H1 (cell line): Measurements from ENCODE around the gene SCO2. TPM values are rescaled to one million over a fixed set of nuclear protein-coding genes. Genes with fewer than 3 reads are reported as not detected.

Source experiments
- CTCF ChIA-PET: fragments of 300-600 bp; sonication (Branson Sonifier 250); formaldehyde crosslinking; loops from one replicate; lab custom pipeline; 2021; ENCODE audit not compliant: partially characterized antibody; lab: Charles Lee
- POLR2A ChIA-PET: fragments of 300-600 bp; sonication (Branson Sonifier 250); formaldehyde crosslinking; loops from one replicate; lab custom pipeline; 2021; ENCODE audit warnings: inconsistent platforms; ENCODE audit not compliant: partially characterized antibody; lab: Charles Lee
- DNase-seq, 2 experiments: peaks; one replicate each; pipeline versions ENCODE4 v3.0.0 to v3.0.0-alpha.2; 2010 to 2022; ENCODE audit warnings: low spot score in 2 of 2, low read depth in 1 of 2, mixed read lengths in 1 of 2
- FAIRE-seq: peaks from 2 replicates; lab custom pipeline; 2011; peaks lifted over from hg19 to GRCh38; lab: Jason Lieb, UNC
- H2AFZ ChIP-seq: 2 replicates; pipeline ENCODE4 v1.8.1; 2012; ENCODE audit warnings: low read length, inconsistent platforms
- H2AK5ac ChIP-seq: 2 replicates; pipeline ENCODE4 v1.6.1; 2013; ENCODE audit warnings: low read depth, low read length
- H2BK120ac ChIP-seq: replicated peaks from 2 replicates; pipeline ENCODE3; 2013; ENCODE audit warnings: low read depth, low read length, inconsistent platforms
- H2BK12ac ChIP-seq: 2 replicates; pipeline ENCODE4 v1.6.1; 2013; ENCODE audit warnings: low read depth, low read length
- H2BK15ac ChIP-seq: 2 replicates; pipeline ENCODE4 v1.6.1; 2013; ENCODE audit warnings: low read length
- H2BK20ac ChIP-seq: 2 replicates; pipeline ENCODE4 v1.6.1; 2013; ENCODE audit warnings: low read length
- H2BK5ac ChIP-seq: 2 replicates; pipeline ENCODE4 v1.6.1; 2013; ENCODE audit warnings: low read depth, low read length
- H3K14ac ChIP-seq: 2 replicates; pipeline ENCODE4 v1.6.1; 2013; ENCODE audit warnings: inconsistent platforms; ENCODE audit not compliant: insufficient read length
- H3K18ac ChIP-seq: 2 replicates; pipeline ENCODE4 v1.6.1; 2013; ENCODE audit warnings: low read length; ENCODE audit errors: extremely low read depth
- H3K23ac ChIP-seq: 2 replicates; pipeline ENCODE4 v1.6.1; 2013; ENCODE audit warnings: inconsistent platforms; ENCODE audit not compliant: insufficient read length
- H3K23me2 ChIP-seq: 2 replicates; pipeline ENCODE4 v1.6.1; 2013; ENCODE audit warnings: low read depth, low read length
- H3K27ac ChIP-seq: 2 replicates; pipeline ENCODE4 v1.6.1; 2011; ENCODE audit warnings: low read depth, low read length, inconsistent platforms
- H3K27me3 ChIP-seq, 4 experiments: replicated peaks in 1 of 4; 1 replicate in 1 of 4; 2 replicates in 3 of 4; pipeline versions ENCODE4 v1.6.1 to v1.8.1; 2011 to 2013; ENCODE audit warnings: low read length in 3 of 4, mild to moderate bottlenecking in 3 of 4, inconsistent platforms in 2 of 4, mixed read lengths in 2 of 4, moderate library complexity in 1 of 4; ENCODE audit not compliant: control insufficient read depth in 3 of 4, insufficient read depth in 3 of 4; ENCODE audit errors: extremely low read depth in 1 of 4
- H3K36me3 ChIP-seq, 4 experiments: 2 replicates each; pipeline versions ENCODE4 v1.6.1 to v1.8.1; 2011 to 2013; ENCODE audit warnings: mild to moderate bottlenecking in 4 of 4, low read length in 3 of 4, moderate library complexity in 2 of 4, control low read depth in 1 of 4, inconsistent platforms in 1 of 4; ENCODE audit not compliant: insufficient read depth in 4 of 4, control insufficient read depth in 2 of 4
- H3K4ac ChIP-seq: replicated peaks from 2 replicates; pipeline ENCODE3; 2013; ENCODE audit warnings: low read length, low read depth, mixed read lengths, inconsistent platforms; ENCODE audit not compliant: insufficient read length
- H3K4me1 ChIP-seq, 4 experiments: replicated peaks in 1 of 4; 1 replicate in 1 of 4; 2 replicates in 3 of 4; pipeline versions ENCODE4 v1.6.1 to v1.8.1; 2011 to 2013; ENCODE audit warnings: low read length in 3 of 4, inconsistent platforms in 2 of 4, mixed read lengths in 1 of 4; ENCODE audit not compliant: insufficient read depth in 4 of 4, control insufficient read depth in 3 of 4
- H3K4me2 ChIP-seq, 2 experiments: 2 replicates each; pipeline versions ENCODE4 v1.6.1 to v1.8.1; 2011 to 2013; ENCODE audit warnings: low read depth in 2 of 2, low read length in 2 of 2, control low read depth in 1 of 2, inconsistent platforms in 1 of 2, mild to moderate bottlenecking in 1 of 2; ENCODE audit not compliant: insufficient read depth in 1 of 2
- H3K4me3 ChIP-seq, 4 experiments: fragments of 200-600, 300-600 bp in 1 of 4; sonication (generic), shearing (Covaris generic), sonication (Bioruptor Twin) in 1 of 4; 2 replicates each; pipeline versions ENCODE4 v1.5.1 to v1.8.1; 2011 to 2016; ENCODE audit warnings: low read length in 4 of 4, low read depth in 3 of 4, control low read depth in 2 of 4, inconsistent platforms in 2 of 4, mild to moderate bottlenecking in 2 of 4, mixed read lengths in 1 of 4, moderate library complexity in 1 of 4; ENCODE audit not compliant: insufficient read depth in 2 of 4; ENCODE audit errors: extremely low read depth in 1 of 4
- H3K56ac ChIP-seq: replicated peaks from 2 replicates; pipeline ENCODE3; 2013; ENCODE audit warnings: low read depth, mild to moderate bottlenecking, mixed read lengths, low read length, inconsistent platforms; ENCODE audit not compliant: insufficient read length
- H3K79me1 ChIP-seq: 2 replicates; pipeline ENCODE4 v1.6.1; 2013; ENCODE audit warnings: low read depth, low read length, control low read depth
- H3K79me2 ChIP-seq, 2 experiments: 2 replicates each; pipeline versions ENCODE4 v1.6.1 to v1.8.1; 2012 to 2013; ENCODE audit warnings: low read length in 2 of 2, mild to moderate bottlenecking in 2 of 2, inconsistent platforms in 1 of 2; ENCODE audit not compliant: insufficient read depth in 2 of 2, control insufficient read depth in 1 of 2
- H3K9ac ChIP-seq, 4 experiments: replicated peaks in 1 of 4; 1 replicate in 1 of 4; 2 replicates in 3 of 4; pipeline versions ENCODE4 v1.6.1 to v1.8.1; 2011 to 2013; ENCODE audit warnings: low read depth in 3 of 4, low read length in 3 of 4, control low read depth in 2 of 4, mild to moderate bottlenecking in 2 of 4, moderate library complexity in 2 of 4, inconsistent platforms in 1 of 4; ENCODE audit errors: extremely low read depth in 1 of 4
- H3K9me3 ChIP-seq, 2 experiments: 2 replicates each; pipeline versions ENCODE4 v1.6.1 to v1.8.1; 2012 to 2013; ENCODE audit warnings: mild to moderate bottlenecking in 2 of 2, moderate library complexity in 2 of 2, control low read depth in 1 of 2, inconsistent platforms in 1 of 2, low read depth in 1 of 2, low read length in 1 of 2, mixed read lengths in 1 of 2; ENCODE audit not compliant: insufficient read depth in 2 of 2
- H4K20me1 ChIP-seq, 2 experiments: replicated peaks in 1 of 2; 2 replicates each; pipeline versions ENCODE3 to v1.8.1; 2011 to 2013; ENCODE audit warnings: inconsistent platforms in 2 of 2, low read length in 2 of 2, mild to moderate bottlenecking in 1 of 2; ENCODE audit not compliant: insufficient read depth in 2 of 2, control insufficient read depth in 1 of 2
- H4K5ac ChIP-seq: 2 replicates; pipeline ENCODE4 v1.6.1; 2013; ENCODE audit warnings: low read length, low read depth, mixed read lengths, inconsistent platforms; ENCODE audit not compliant: insufficient read length
- H4K8ac ChIP-seq: 2 replicates; pipeline ENCODE4 v1.8.0; 2013; ENCODE audit warnings: mild to moderate bottlenecking, moderate library complexity, low read length, inconsistent platforms; ENCODE audit not compliant: insufficient read depth; ENCODE audit errors: extremely low read depth
- H4K91ac ChIP-seq: replicated peaks from 2 replicates; pipeline ENCODE3; 2013; ENCODE audit warnings: low read length, mixed read lengths, inconsistent platforms; ENCODE audit not compliant: insufficient read length
- CEBPB ChIP-seq: IDR thresholded peaks from 2 replicates; pipeline ENCODE4 v1.6.1; 2012; ENCODE audit warnings: low read depth, low read length
- EZH2 ChIP-seq: fragments of 200-600 bp; sonication (generic); IDR thresholded peaks from 2 replicates; pipeline ENCODE4 v1.7.1; 2012; ENCODE audit warnings: low read depth, mild to moderate bottlenecking, moderate library complexity, low read length, inconsistent platforms; ENCODE audit not compliant: severe bottlenecking
- MAX ChIP-seq: IDR thresholded peaks from 2 replicates; pipeline ENCODE4 v1.6.1; 2012; ENCODE audit warnings: inconsistent platforms
- TAF7 ChIP-seq: optimal IDR thresholded peaks from 2 replicates; pipeline ENCODE3; 2011; ENCODE audit warnings: low read depth, mild to moderate bottlenecking, inconsistent platforms, low read length, moderate library complexity, borderline replicate concordance
- TBP ChIP-seq: IDR thresholded peaks from 2 replicates; pipeline ENCODE4 v1.6.1; 2011; ENCODE audit warnings: low read depth, low read length, improper control_type of control experiment
- WGBS, 2 experiments: shearing (Covaris generic) in 1 of 2; methylation state at CpG; one replicate each; pipeline versions ENCODE4 v1.1.6 to v1.1.7; 2013 to 2015; ENCODE audit warnings: low lambda C conversion rate in 2 of 2, mixed read lengths in 2 of 2, inconsistent platforms in 1 of 2, low coverage in 1 of 2, missing lambda C conversion rate in 1 of 2; ENCODE audit not compliant: insufficient replicate concordance in 2 of 2, insufficient coverage in 1 of 2, insufficient read length in 1 of 2; ENCODE audit errors: extremely low coverage in 1 of 2, missing lambda C conversion rate in 1 of 2; 5-methylcytosine and 5-hydroxymethylcytosine counted together
- polyA plus RNA-seq, 7 experiments: library from polyadenylated mRNA; depleted of rRNA in 3 of 7; stranded (reverse) in 5 of 7; unstranded in 2 of 7; fragments of >200 nt in 5 of 7; fragments of 200-250 nt in 2 of 7; gene quantifications; 1 replicate in 5 of 7; 2 replicates in 1 of 7; 4 replicates in 1 of 7; pipeline versions ENCODE4 v1.2.1 to v1.2.3, GENCODE V29; 2011 to 2013; ENCODE audit warnings: missing spikeins in 2 of 7, mixed read lengths in 2 of 7
- total RNA-seq: library from RNA; stranded (reverse); fragmentation: NEBNext Ultra II Directional; extraction: Animal tissue kit (Norgen Biotek cat#: 25700); gene quantifications from 2 replicates; pipeline ENCODE4 v1.2.1, GENCODE V29; 2021

Gene SCO2
- total and polyA plus RNA-seq, 2 of the 8 experiments (the other 6 are each of a cell fraction or from before 2014, with no cell fraction given), result 2.0 TPM; not detected in 1

GRCh38 chr22:50529416-50529896 lies 4.1 kb upstream of the SCO2 start:
- Histone ChIP-seq H2BK15ac (no peak overlapping the region), H3K4ac (no peak overlapping the region), H4K20me1 (peaks cover 5 to 19% of the 10 kb centered on the region in 2 experiments), H3K18ac (no peak overlapping the region), H4K5ac (no peak overlapping the region), H3K4me2 (peak overlapping the region in 1 of 2 experiments; percentile 92; a peak in 2 of 4 replicates), H2AK5ac (no peak overlapping the region; the same call in 1 of the 2 replicates), H2BK20ac (no peak overlapping the region), H2BK12ac (no peak overlapping the region), H2BK120ac (no peak overlapping the region), H3K27ac (no peak overlapping the region), H4K91ac (peak overlapping the region; percentile 42), H3K79me2 (no peaks in the 10 kb centered on the region), H4K8ac (peak overlapping the region; percentile 94), H3K36me3 (no peaks in the 10 kb centered on the region), H3K23me2 (peaks cover 34% of the 10 kb centered on the region; the same call in 1 of the 2 replicates), H3K56ac (no peak overlapping the region), H2AFZ (no peak overlapping the region), H3K4me3 (peak overlapping the region in 1 of 4 experiments; percentile 68; a peak in 2 of 8 replicates), H3K9ac (no peak overlapping the region), H3K79me1 (no peaks in the 10 kb centered on the region), H3K9me3 (no peaks in the 10 kb centered on the region), H3K14ac (no peak overlapping the region), H2BK5ac (no peak overlapping the region), H3K23ac (no peak overlapping the region), H3K27me3 (peaks cover 43 to 70% (median 60%) of the 10 kb centered on the region in 4 experiments), H3K4me1 (peaks cover 0 to 26% (median 11%) of the 10 kb centered on the region in 4 experiments; a peak in 5 of 7 replicates)
- WGBS, 2 experiments, result 47% methylated on average over 42 of the region's 50 CpGs; no CpG with 5 or more reads in 1 of the 2 experiments
- peak in 1 of 2 experiments; percentile 72 for DNase-seq
- POLR2A ChIA-PET, result interaction anchor here (1.4 to 1.5 kb wide), 2 partner anchors 21 to 26 kb away, joined by 3 to 7 read pairs; partner anchors contain the start of genes LMF2 and NCAPH2
- TF ChIP-seq EZH2 (peak; percentile 80), TBP (no peak), CEBPB (no peak), MAX (peak; percentile 77), TAF7 (no peak)
- CTCF ChIA-PET, result interaction anchor here (1.0 to 1.3 kb wide), 2 partner anchors 9 to 76 kb away, joined by 3 read pairs; no protein-coding TSS in a partner anchor
- no peak for FAIRE-seq
